SJSA1 (cell line): ENCODE data around the gene OR10H1. TPM values are rescaled to one million over a fixed set of nuclear protein-coding genes. Genes with fewer than 3 reads are reported as not detected.
"Not testable (repeated sequence)": the region's sequence is repeated elsewhere in the genome, so short reads cannot be mapped to it uniquely, and the experiment has no call there.

ENCODE experiments used
- DNase-seq, 2 experiments: peaks; one replicate each; pipeline ENCODE4 v3.0.0-alpha.2; 2015 to 2020; ENCODE audit warnings: low spot score in 2 of 2, low read depth in 1 of 2
- H3K27ac ChIP-seq: fragments of 250-450 bp; sonication (Bioruptor Pico); 2 replicates; pipeline ENCODE4 v1.5.1; 2020; ENCODE audit warnings: mild to moderate bottlenecking, moderate library complexity
- H3K27me3 ChIP-seq: fragments of 250-450 bp; sonication (Bioruptor Pico); replicated peaks from 2 replicates; pipeline ENCODE4 v1.5.1; 2020; ENCODE audit warnings: mild to moderate bottlenecking, moderate library complexity
- H3K36me3 ChIP-seq: fragments of 250-450 bp; sonication (Bioruptor Pico); 2 replicates; pipeline ENCODE4 v1.5.1; 2020; ENCODE audit warnings: mild to moderate bottlenecking
- H3K4me1 ChIP-seq: fragments of 250-450 bp; sonication (Bioruptor Pico); replicated peaks from 2 replicates; pipeline ENCODE4 v1.6.1; 2021; ENCODE audit warnings: mild to moderate bottlenecking
- H3K4me3 ChIP-seq: fragments of 250-450 bp; sonication (Bioruptor Pico); 2 replicates; pipeline ENCODE4 v1.5.1; 2020; ENCODE audit warnings: mild to moderate bottlenecking
- H3K9me3 ChIP-seq: fragments of 250-450 bp; sonication (Bioruptor Pico); replicated peaks from 2 replicates; pipeline ENCODE4 v1.5.1; 2020; ENCODE audit warnings: mild to moderate bottlenecking
- total RNA-seq: library from RNA; depleted of rRNA; stranded (reverse); fragments of >200 nt; shearing (Covaris generic); gene quantifications from 2 replicates; pipeline ENCODE4 v1.2.3, GENCODE V29; 2014; rRNA removed

Gene OR10H1
- not detected in 2 replicates for total RNA-seq

GRCh38 chr19:15815306-15815705 lies at the start of gene OR10H1:
OR10H1 (minus strand) TSS chr19:15815664; CDS start chr19:15808037, 7,627 bp downstream.
- H3K27me3 ChIP-seq: no peaks in the 10 kb centered on the region; the same call in none of the 2 replicates
- H3K4me3 ChIP-seq: no peak within 1 kb of the TSS
- no peaks in the 10 kb centered on the region for H3K4me1 ChIP-seq
- no peaks in the 10 kb centered on the region for H3K9me3 ChIP-seq
- H3K27ac ChIP-seq: no peak within 1 kb of the TSS
- H3K36me3 ChIP-seq: no peaks in the 10 kb centered on the region
- no peak for DNase-seq

- H3K27me3 ChIP-seq: peaks cover 22% of the 10 kb centered on the region
- no peaks in the 10 kb centered on the region for H3K4me1 ChIP-seq
- no peaks in the 10 kb centered on the region for H3K9me3 ChIP-seq
- H3K27ac ChIP-seq: no peak overlapping the region
- H3K4me3 ChIP-seq: no peak overlapping the region
- H3K36me3 ChIP-seq: no peaks in the 10 kb centered on the region
- no peak for DNase-seq
Observed at GRCh38 chr19:15864824-15865223, 49.4 kb upstream of the OR10H1 start.

GRCh38 chr19:15863272-15863671 lies 47.8 kb upstream of the OR10H1 start:
- DNase-seq: no peak
- H3K9me3 ChIP-seq: no peaks in the 10 kb centered on the region
- H3K27me3 ChIP-seq: peaks cover 13% of the 10 kb centered on the region
- H3K4me1 ChIP-seq: no peaks in the 10 kb centered on the region
- H3K36me3 ChIP-seq: no peaks in the 10 kb centered on the region
- no peak overlapping the region for H3K4me3 ChIP-seq
- no peak overlapping the region for H3K27ac ChIP-seq

GRCh38 chr19:15862444-15862843 lies 47.0 kb upstream of the OR10H1 start:
- no peak for DNase-seq
- peaks cover 13% of the 10 kb centered on the region for H3K27me3 ChIP-seq
- no peaks in the 10 kb centered on the region for H3K9me3 ChIP-seq
- no peaks in the 10 kb centered on the region for H3K4me1 ChIP-seq
- H3K36me3 ChIP-seq: no peaks in the 10 kb centered on the region
- no peak overlapping the region for H3K4me3 ChIP-seq
- no peak overlapping the region for H3K27ac ChIP-seq

- no peaks in the 10 kb centered on the region for H3K4me1 ChIP-seq
- no peaks in the 10 kb centered on the region for H3K9me3 ChIP-seq
- no peak for DNase-seq
- no peaks in the 10 kb centered on the region for H3K36me3 ChIP-seq
- H3K4me3 ChIP-seq: no peak overlapping the region
- H3K27ac ChIP-seq: no peak overlapping the region
- peaks cover 9% of the 10 kb centered on the region for H3K27me3 ChIP-seq
Observed at GRCh38 chr19:15860522-15860921, 45.1 kb upstream of the OR10H1 start.

- no peaks in the 10 kb centered on the region for H3K4me1 ChIP-seq
- H3K9me3 ChIP-seq: no peaks in the 10 kb centered on the region
- H3K27ac ChIP-seq: no peak overlapping the region
- H3K36me3 ChIP-seq: no peaks in the 10 kb centered on the region
- H3K27me3 ChIP-seq: 0 out of 2 replicates have a peak, but pooled peaks cover 6% of the 10 kb centered on the region
- DNase-seq: no peak
- H3K4me3 ChIP-seq: no peak overlapping the region
Observed at GRCh38 chr19:15859187-15859586, 43.7 kb upstream of the OR10H1 start.

- no peaks in the 10 kb centered on the region for H3K4me1 ChIP-seq
- H3K36me3 ChIP-seq: no peaks in the 10 kb centered on the region
- no peak overlapping the region for H3K27ac ChIP-seq
- H3K9me3 ChIP-seq: no peaks in the 10 kb centered on the region
- no peak for DNase-seq
- no peak overlapping the region for H3K4me3 ChIP-seq
- peaks cover 5% of the 10 kb centered on the region; the same call in 1 of the 2 replicates for H3K27me3 ChIP-seq
Observed at GRCh38 chr19:15850385-15850784, 34.9 kb upstream of the OR10H1 start.

- H3K27ac ChIP-seq: no peak overlapping the region
- no peak for DNase-seq
- peaks cover 12% of the 10 kb centered on the region; the same call in 1 of the 2 replicates for H3K27me3 ChIP-seq
- no peaks in the 10 kb centered on the region for H3K9me3 ChIP-seq
- no peaks in the 10 kb centered on the region for H3K4me1 ChIP-seq
- H3K4me3 ChIP-seq: no peak overlapping the region
- no peaks in the 10 kb centered on the region for H3K36me3 ChIP-seq
Observed at GRCh38 chr19:15846923-15847322, 31.5 kb upstream of the OR10H1 start.

GRCh38 chr19:15843894-15844222 lies 28.4 kb upstream of the OR10H1 start:
- not testable (repeated sequence) for H3K4me1 ChIP-seq, H3K9me3 ChIP-seq, H3K27ac ChIP-seq, H3K27me3 ChIP-seq, H3K4me3 ChIP-seq, DNase-seq, H3K36me3 ChIP-seq

- no peak overlapping the region for H3K4me3 ChIP-seq
- no peaks in the 10 kb centered on the region for H3K4me1 ChIP-seq
- no peaks in the 10 kb centered on the region for H3K36me3 ChIP-seq
- peaks cover 7% of the 10 kb centered on the region; the same call in 1 of the 2 replicates for H3K27me3 ChIP-seq
- H3K27ac ChIP-seq: no peak overlapping the region
- no peaks in the 10 kb centered on the region for H3K9me3 ChIP-seq
- no peak for DNase-seq
Observed at GRCh38 chr19:15843203-15843893, 27.9 kb upstream of the OR10H1 start.

- Histone ChIP-seq H3K27ac (no peak overlapping the region), H3K4me3 (no peak overlapping the region), H3K36me3 (no peaks in the 10 kb centered on the region), H3K4me1 (no peaks in the 10 kb centered on the region), H3K27me3 (peaks cover 7% of the 10 kb centered on the region; the same call in 1 of the 2 replicates), H3K9me3 (no peaks in the 10 kb centered on the region)
- no peak for DNase-seq
Observed at GRCh38 chr19:15841875-15842569, 26.6 kb upstream of the OR10H1 start.

- Histone ChIP-seq H3K36me3 (no peaks in the 10 kb centered on the region), H3K9me3 (no peaks in the 10 kb centered on the region), H3K4me3 (no peak overlapping the region), H3K4me1 (0 out of 2 replicates have a peak, but pooled peaks cover 6% of the 10 kb centered on the region), H3K27me3 (peaks cover 7% of the 10 kb centered on the region; the same call in 1 of the 2 replicates), H3K27ac (no peak overlapping the region)
- no peak for DNase-seq
Observed at GRCh38 chr19:15840833-15841232, 25.4 kb upstream of the OR10H1 start.

GRCh38 chr19:15839888-15840287 lies 24.4 kb upstream of the OR10H1 start:
- H3K27me3 ChIP-seq, H3K36me3 ChIP-seq, DNase-seq, H3K9me3 ChIP-seq, H3K4me1 ChIP-seq, H3K27ac ChIP-seq, H3K4me3 ChIP-seq: not testable (repeated sequence)

- Histone ChIP-seq H3K27ac (no peak overlapping the region), H3K36me3 (no peaks in the 10 kb centered on the region), H3K27me3 (peaks cover 2% of the 10 kb centered on the region; the same call in 1 of the 2 replicates), H3K9me3 (no peaks in the 10 kb centered on the region), H3K4me1 (0 out of 2 replicates have a peak, but pooled peaks cover 6% of the 10 kb centered on the region), H3K4me3 (no peak overlapping the region)
- DNase-seq: no peak
Observed at GRCh38 chr19:15838351-15838750, 22.9 kb upstream of the OR10H1 start.
